Measurements from ENCODE around the gene KCNJ9. TPM values are rescaled to one million over a fixed set of nuclear protein-coding genes. Genes with fewer than 3 reads are reported as not detected.

Gene KCNJ9
- total RNA-seq, 1 experiment from 2014 or later: 0.05 TPM

DNA sequence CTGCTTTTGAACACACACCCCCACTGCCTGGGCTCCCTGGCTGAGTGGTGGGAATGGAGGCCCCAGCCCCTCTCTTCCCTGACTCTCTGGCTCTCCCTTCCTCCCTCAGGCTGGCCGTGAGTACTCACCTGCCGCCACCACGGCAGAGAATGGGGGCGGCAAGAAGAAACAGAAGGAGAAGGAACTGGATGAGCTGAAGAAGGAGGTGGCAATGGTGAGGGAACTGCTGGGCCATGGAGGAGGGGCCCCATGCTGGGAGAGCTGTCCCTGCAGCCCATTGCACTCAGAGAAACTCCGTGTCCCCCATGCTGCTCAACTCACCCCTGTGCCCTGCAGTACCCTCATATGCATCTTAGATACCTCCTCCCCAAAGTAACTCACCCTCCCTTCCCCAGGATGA is 39.5 kb downstream of the KCNJ9 start:
- Histone ChIP-seq H3K27ac (ENCODE audit: low read depth, low read length) (no peak overlapping the region), H3K27me3 (ENCODE audit: insufficient read depth, low read length) (no peaks in the 10 kb centered on the region), H3K9me2 (ENCODE audit: insufficient read depth) (0 out of 2 replicates have a peak, but pooled peaks cover 2% of the 10 kb centered on the region), H3K4me3 (replicated peaks in 1 of 2; ENCODE audit: low read depth in 1 of 2, low read length in 2 of 2) (no peak overlapping the region), H3K9me3 (ENCODE audit: control insufficient read depth in 1 of 2, insufficient read depth in 1 of 2, low read depth in 1 of 2, low read length in 2 of 2) (no peaks in the 10 kb centered on the region), H3K4me2 (ENCODE audit: low read length) (no peak overlapping the region), H3K9ac (ENCODE audit: low read length) (no peak overlapping the region), H3K4me1 (ENCODE audit: control insufficient read depth in 1 of 2, insufficient read depth in 2 of 2, low read length in 2 of 2) (peaks cover 13 to 24% of the 10 kb centered on the region in 2 experiments), H2AFZ (ENCODE audit: low read depth, low read length, poor library complexity, severe bottlenecking) (no peak overlapping the region), H3K36me3 (ENCODE audit: control insufficient read depth in 1 of 2, insufficient read depth in 2 of 2, low read length in 2 of 2) (no peaks in the 10 kb centered on the region), H4K20me1 (ENCODE audit: insufficient read depth) (no peaks in the 10 kb centered on the region), H3K79me2 (ENCODE audit: insufficient read depth, low read length) (no peaks in the 10 kb centered on the region)
- ATAC-seq: no peak
- intact Hi-C loops (cut with micrococcal nuclease): no loop called here
- CTCF ChIA-PET: interaction anchor here (1.0 kb wide), 1 partner anchor 12 kb away, joined by 3 read pairs; no protein-coding TSS in a partner anchor
- POLR2A ChIA-PET: no interaction called here
- RAD21 ChIA-PET (ENCODE audit: low non-redundant PET in 1 of 2, low total read pairs in 2 of 2, uncharacterized antibody in 2 of 2, unreplicated experiment in 2 of 2): no interaction called here
- no peak for DNase-seq (ENCODE audit: low read depth, low spot score)
- BruUV-seq (replicated peaks): no TSS peak
- no peak for TF ChIP-seq FOSL1 (IDR thresholded peaks at IDR 0.05; ENCODE audit: low read depth)
- no peak for TF ChIP-seq CEBPB (IDR thresholded peaks at IDR 0.05; ENCODE audit: low read depth)
- no peak for TF ChIP-seq ZFX (IDR thresholded peaks at IDR 0.05)
- no peak for TF ChIP-seq EZH2phosphoT487 (IDR thresholded peaks at IDR 0.05; ENCODE audit: borderline replicate concordance)
- TF ChIP-seq SRF (IDR thresholded peaks at IDR 0.05; ENCODE audit: low read depth): no peak
- TF ChIP-seq, protein P1, sequence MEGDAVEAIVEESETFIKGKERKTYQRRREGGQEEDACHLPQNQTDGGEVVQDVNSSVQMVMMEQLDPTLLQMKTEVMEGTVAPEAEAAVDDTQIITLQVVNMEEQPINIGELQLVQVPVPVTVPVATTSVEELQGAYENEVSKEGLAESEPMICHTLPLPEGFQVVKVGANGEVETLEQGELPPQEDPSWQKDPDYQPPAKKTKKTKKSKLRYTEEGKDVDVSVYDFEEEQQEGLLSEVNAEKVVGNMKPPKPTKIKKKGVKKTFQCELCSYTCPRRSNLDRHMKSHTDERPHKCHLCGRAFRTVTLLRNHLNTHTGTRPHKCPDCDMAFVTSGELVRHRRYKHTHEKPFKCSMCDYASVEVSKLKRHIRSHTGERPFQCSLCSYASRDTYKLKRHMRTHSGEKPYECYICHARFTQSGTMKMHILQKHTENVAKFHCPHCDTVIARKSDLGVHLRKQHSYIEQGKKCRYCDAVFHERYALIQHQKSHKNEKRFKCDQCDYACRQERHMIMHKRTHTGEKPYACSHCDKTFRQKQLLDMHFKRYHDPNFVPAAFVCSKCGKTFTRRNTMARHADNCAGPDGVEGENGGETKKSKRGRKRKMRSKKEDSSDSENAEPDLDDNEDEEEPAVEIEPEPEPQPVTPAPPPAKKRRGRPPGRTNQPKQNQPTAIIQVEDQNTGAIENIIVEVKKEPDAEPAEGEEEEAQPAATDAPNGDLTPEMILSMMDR (IDR thresholded peaks at IDR 0.05 in 2 of 3, conservative IDR thresholded peaks at IDR 0.05 in 1 of 3; ENCODE audit: borderline replicate concordance in 1 of 3, insufficient read depth in 1 of 3, low read depth in 2 of 3, low read length in 2 of 3): no peak
- no peak for TF ChIP-seq MAX (IDR thresholded peaks at IDR 0.05)
- TF ChIP-seq EGR1 (IDR thresholded peaks at IDR 0.05; ENCODE audit: low read depth): no peak
- TF ChIP-seq TCF7L2 (IDR thresholded peaks at IDR 0.05; ENCODE audit: borderline replicate concordance, extremely low read depth, insufficient read depth, insufficient read length): no peak
- no peak for TF ChIP-seq SP1 (IDR thresholded peaks at IDR 0.05; ENCODE audit: low read depth)
- no peak for TF ChIP-seq POLR2A (IDR thresholded peaks at IDR 0.05; ENCODE audit: borderline replicate concordance, extremely low read depth, insufficient read depth, insufficient read length)
- TF ChIP-seq ATF3 (IDR thresholded peaks at IDR 0.05): no peak
- no peak for TF ChIP-seq ELF1 (IDR thresholded peaks at IDR 0.05; ENCODE audit: borderline replicate concordance, low read depth)
- TF ChIP-seq CBX3 (IDR thresholded peaks at IDR 0.05; ENCODE audit: low read depth): no peak
- no peak for TF ChIP-seq POLR2AphosphoS5 (IDR thresholded peaks at IDR 0.05; ENCODE audit: low read depth, low read length)
- TF ChIP-seq ZNF274 (IDR thresholded peaks at IDR 0.05; ENCODE audit: low read depth, low read length): no peak
- TF ChIP-seq JUND (IDR thresholded peaks at IDR 0.05): no peak
- no peak for TF ChIP-seq SIN3A (IDR thresholded peaks at IDR 0.05; ENCODE audit: low read depth)
- TF ChIP-seq, protein P2, sequence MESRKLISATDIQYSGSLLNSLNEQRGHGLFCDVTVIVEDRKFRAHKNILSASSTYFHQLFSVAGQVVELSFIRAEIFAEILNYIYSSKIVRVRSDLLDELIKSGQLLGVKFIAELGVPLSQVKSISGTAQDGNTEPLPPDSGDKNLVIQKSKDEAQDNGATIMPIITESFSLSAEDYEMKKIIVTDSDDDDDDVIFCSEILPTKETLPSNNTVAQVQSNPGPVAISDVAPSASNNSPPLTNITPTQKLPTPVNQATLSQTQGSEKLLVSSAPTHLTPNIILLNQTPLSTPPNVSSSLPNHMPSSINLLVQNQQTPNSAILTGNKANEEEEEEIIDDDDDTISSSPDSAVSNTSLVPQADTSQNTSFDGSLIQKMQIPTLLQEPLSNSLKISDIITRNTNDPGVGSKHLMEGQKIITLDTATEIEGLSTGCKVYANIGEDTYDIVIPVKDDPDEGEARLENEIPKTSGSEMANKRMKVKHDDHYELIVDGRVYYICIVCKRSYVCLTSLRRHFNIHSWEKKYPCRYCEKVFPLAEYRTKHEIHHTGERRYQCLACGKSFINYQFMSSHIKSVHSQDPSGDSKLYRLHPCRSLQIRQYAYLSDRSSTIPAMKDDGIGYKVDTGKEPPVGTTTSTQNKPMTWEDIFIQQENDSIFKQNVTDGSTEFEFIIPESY (IDR thresholded peaks at IDR 0.05; ENCODE audit: extremely low read depth, insufficient replicate concordance, low read length): no peak
